ENCODE measurements around the gene IDE.
"Not testable (repeated sequence)": the region's sequence is repeated elsewhere in the genome, so short reads cannot be mapped to it uniquely, and the experiment has no call there.

DNA sequence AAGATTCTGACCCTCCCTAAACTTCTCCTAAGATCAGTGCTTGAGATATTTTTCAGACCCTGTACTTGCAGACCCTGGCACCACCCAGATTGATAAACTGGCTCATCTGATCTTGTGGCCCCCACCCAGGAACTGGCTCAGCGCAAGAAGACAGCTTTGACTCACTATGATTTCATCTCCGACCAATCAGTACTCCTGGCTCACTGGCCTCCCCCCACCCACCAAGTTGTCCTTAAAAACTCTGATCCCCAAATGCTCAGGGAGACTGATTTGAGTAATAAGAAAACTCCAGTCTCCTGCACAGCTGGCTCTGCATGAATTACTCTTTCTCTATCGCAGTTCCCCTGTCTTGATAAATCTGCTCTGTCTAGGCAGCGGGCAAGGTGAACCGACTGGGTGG, 171.7 kb downstream of the IDE start:
- not testable (repeated sequence) for TF ChIP-seq PPARG (CRISPR knock-in tag; conservative IDR thresholded peaks at IDR 0.05); GABPA (IDR thresholded peaks at IDR 0.05; ENCODE audit: low read depth, low read length); GABPA (CRISPR knock-in tag; IDR thresholded peaks at IDR 0.05; ENCODE audit: low read depth); ISL2 (CRISPR knock-in tag; IDR thresholded peaks at IDR 0.05); ARID3A (IDR thresholded peaks at IDR 0.05; ENCODE audit: low read depth, low read length)

Measured in HepG2 (cell line).